PFSK-1 (cell line): ENCODE measurements around the gene ALG2.

ENCODE experiments used
- FOXP2 ChIP-seq: optimal IDR thresholded peaks from 2 replicates; pipeline ENCODE3; 2011; ENCODE audit warnings: borderline replicate concordance, control low read depth, inconsistent platforms; ENCODE audit not compliant: insufficient read depth; ENCODE audit errors: extremely low read length, extremely low read depth
- POLR2AphosphoS5 ChIP-seq: IDR thresholded peaks from 2 replicates; pipeline ENCODE4 v1.6.1; 2012; ENCODE audit warnings: low read depth, mild to moderate bottlenecking, control low read depth, low read length, moderate library complexity
- REST ChIP-seq, 2 experiments: IDR thresholded peaks; 2 replicates each; pipeline versions ENCODE4 v1.6.1 to v1.8.0; 2011 to 2012; ENCODE audit warnings: low read depth in 2 of 2, low read length in 2 of 2, control low read depth in 1 of 2, inconsistent platforms in 1 of 2, mild to moderate bottlenecking in 1 of 2, moderate library complexity in 1 of 2; ENCODE audit not compliant: insufficient read depth in 1 of 2
- SIN3A ChIP-seq: IDR thresholded peaks from 2 replicates; pipeline ENCODE4 v1.6.1; 2012; ENCODE audit warnings: mild to moderate bottlenecking, low read length, moderate library complexity, borderline replicate concordance; ENCODE audit not compliant: insufficient read depth
- TAF1 ChIP-seq: IDR thresholded peaks from 2 replicates; pipeline ENCODE4 v1.6.1; 2012; ENCODE audit warnings: low read length, control low read depth, borderline replicate concordance; ENCODE audit not compliant: insufficient read depth

The ALG2 gene

GRCh38 chr9:99264070-99264680 lies 42.4 kb upstream of the ALG2 start:
- TF ChIP-seq TAF1 (no peak), FOXP2 (no peak), SIN3A (no peak), POLR2AphosphoS5 (no peak), REST (IDR thresholded peaks at IDR 0.05; ENCODE audit: insufficient read depth in 1 of 2, low read depth in 2 of 2, low read length in 2 of 2) (no peak)

GRCh38 chr9:99262949-99263418 lies 41.2 kb upstream of the ALG2 start:
- TF ChIP-seq FOXP2: no peak
- no peak for TF ChIP-seq TAF1
- no peak for TF ChIP-seq REST (IDR thresholded peaks at IDR 0.05; ENCODE audit: insufficient read depth in 1 of 2, low read depth in 2 of 2, low read length in 2 of 2)
- no peak for TF ChIP-seq POLR2AphosphoS5
- no peak for TF ChIP-seq SIN3A

- TF ChIP-seq REST (IDR thresholded peaks at IDR 0.05; ENCODE audit: insufficient read depth in 1 of 2, low read depth in 2 of 2, low read length in 2 of 2): no peak
- no peak for TF ChIP-seq TAF1
- TF ChIP-seq SIN3A: no peak
- no peak for TF ChIP-seq POLR2AphosphoS5
- TF ChIP-seq FOXP2: no peak
Observed at GRCh38 chr9:99261923-99262322, 40.2 kb upstream of the ALG2 start.

- TF ChIP-seq SIN3A (no peak), POLR2AphosphoS5 (no peak), FOXP2 (no peak), REST (IDR thresholded peaks at IDR 0.05; ENCODE audit: insufficient read depth in 1 of 2, low read depth in 2 of 2, low read length in 2 of 2) (no peak), TAF1 (no peak)
Observed at GRCh38 chr9:99259231-99259918, 37.6 kb upstream of the ALG2 start.
